Gastrocnemius medialis (tissue), 4 donors: ENCODE results near the gene SEPTIN12. TPM values are rescaled to one million over a fixed set of nuclear protein-coding genes. Genes with fewer than 3 reads are reported as not detected.

Source experiments
- ATAC-seq, 2 donors: fragments of 150-250 bp; one replicate each; pipeline ENCODE4 v1.9.1; 2016
- DNase-seq, 2 donors: peaks; one replicate each; pipeline ENCODE4 v3.0.0-alpha.2; 2019
- H3K27ac ChIP-seq, 4 donors: fragments of 200-600 bp; sonication (generic); 1 replicate in 1 of 4; 2 replicates in 3 of 4; pipeline ENCODE4 v1.5.1; 2016 to 2018; ENCODE audit warnings: mild to moderate bottlenecking in 2 of 4, moderate library complexity in 1 of 4
- H3K27me3 ChIP-seq, 3 donors: fragments of 200-600 bp; sonication (generic) in 2 of 3; 1 replicate in 1 of 3; 2 replicates in 2 of 3; pipeline versions ENCODE4 v1.5.1 to v1.6.0; 2016 to 2019; ENCODE audit warnings: mild to moderate bottlenecking in 1 of 3, moderate library complexity in 1 of 3
- H3K36me3 ChIP-seq, 2 donors: fragments of 200-600 bp; sonication (generic) in 1 of 2; one replicate each; pipeline ENCODE4 v1.5.1; 2017 to 2018
- H3K4me1 ChIP-seq, 2 donors: fragments of 200-600 bp; sonication (generic) in 1 of 2; one replicate each; pipeline ENCODE4 v1.5.1; 2016 to 2017; ENCODE audit warnings: mild to moderate bottlenecking in 2 of 2
- H3K4me3 ChIP-seq, 4 donors: fragments of 200-600 bp; sonication (generic) in 3 of 4; 1 replicate in 1 of 4; 2 replicates in 3 of 4; pipeline ENCODE4 v1.5.1; 2016 to 2019; ENCODE audit warnings: mild to moderate bottlenecking in 2 of 4
- H3K9me3 ChIP-seq, 3 donors: fragments of 200-600 bp; sonication (generic) in 2 of 3; 1 replicate in 1 of 3; 2 replicates in 2 of 3; pipeline ENCODE4 v1.5.1; 2016 to 2019
- CTCF ChIP-seq, 5 experiments: fragments of 450-650 bp in 3 of 5; fragments of 200-600 bp in 2 of 5; sonication (generic) in 2 of 5; IDR thresholded peaks in 4 of 5; conservative IDR thresholded peaks in 1 of 5; 1 replicate in 4 of 5; 2 replicates in 1 of 5; pipeline ENCODE4 v1.5.1; 2016 to 2019; ENCODE audit warnings: antibody characterized with exemption in 5 of 5, mild to moderate bottlenecking in 3 of 5, moderate library complexity in 3 of 5
- POLR2A ChIP-seq, 2 donors: fragments of 450-650 bp; IDR thresholded peaks; one replicate each; pipeline ENCODE4 v1.6.1; 2017; ENCODE audit warnings: antibody characterized with exemption in 2 of 2, mild to moderate bottlenecking in 2 of 2, moderate library complexity in 2 of 2
- in situ Hi-C, 4 donors: fragments of 200-750 bp; cut with MboI; loops; one replicate each; pipeline versions ENCODE4 v1.15.0 to v1.8.0; 2017; ENCODE audit warnings: low sequenced_read_pairs in 4 of 4
- intact Hi-C: fragments of 100-400 bp; cut with DNase I; formaldehyde crosslinking; loops from one replicate; pipeline ENCODE4 v1.15.1; 2023; ENCODE audit warnings: low total_unique reads
- total RNA-seq, 4 donors: library from RNA; depleted of rRNA; stranded (reverse); fragments of >200 nt; gene quantifications; one replicate each; pipeline versions ENCODE4 v1.1.0 to v1.2.3, GENCODE V29; 2016

Gene SEPTIN12
- total RNA-seq, 4 donors from 2014 or later = not detected

DNA sequence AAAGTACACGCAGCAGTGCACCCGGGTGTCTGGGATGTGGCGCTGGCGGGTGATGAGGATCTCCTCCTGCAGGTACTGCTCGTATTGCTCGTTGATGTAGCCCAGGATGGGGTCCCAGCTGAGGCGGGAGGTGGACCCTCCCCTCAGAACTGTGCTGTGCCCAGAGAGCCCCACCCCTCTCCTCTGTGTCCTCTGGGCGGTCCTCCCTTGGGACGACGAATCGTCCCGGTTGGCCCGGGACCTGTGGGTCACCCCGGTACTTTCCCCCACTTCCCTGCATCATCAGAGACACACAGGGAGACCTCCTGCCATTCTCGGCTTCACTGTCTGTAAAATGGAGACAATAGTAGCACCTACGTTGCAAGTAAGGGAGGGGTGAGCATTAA is 4.2 kb downstream of the SEPTIN12 start:
- no peak for TF ChIP-seq POLR2A (IDR thresholded peaks at IDR 0.05)
- intact Hi-C loops = no loop called here
- ATAC-seq (no peak), DNase-seq (no peak)
- Histone ChIP-seq H3K9me3 (no peaks in the 10 kb centered on the region), H3K4me3 (no peak overlapping the region), H3K27ac (no peak overlapping the region), H3K4me1 (no peaks in the 10 kb centered on the region), H3K36me3 (no peaks in the 10 kb centered on the region), H3K27me3 (no peaks in the 10 kb centered on the region)
- in situ Hi-C loops = no loop called here

- no peaks in the 10 kb centered on the region for H3K36me3 ChIP-seq
- intact Hi-C loops (no loop called here), in situ Hi-C loops (no loop called here)
- ATAC-seq = no peak
- H3K27ac ChIP-seq = no peak overlapping the region
- no peak overlapping the region for H3K4me3 ChIP-seq
- H3K9me3 ChIP-seq = no peaks in the 10 kb centered on the region
- no peaks in the 10 kb centered on the region for H3K4me1 ChIP-seq
- TF ChIP-seq CTCF (IDR thresholded peaks at IDR 0.05 in 4 of 5, conservative IDR thresholded peaks at IDR 0.05 in 1 of 5) (no peak), POLR2A (IDR thresholded peaks at IDR 0.05) (no peak)
- no peaks in the 10 kb centered on the region for H3K27me3 ChIP-seq
- no peak for DNase-seq
Measured at GRCh38 chr16:4783251-4783950, 4.7 kb downstream of the SEPTIN12 start.

GRCh38 chr16:4780235-4780634 is 7.9 kb downstream of the SEPTIN12 start:
- intact Hi-C loops (no loop called here), in situ Hi-C loops (no loop called here)
- TF ChIP-seq POLR2A (IDR thresholded peaks at IDR 0.05) = no peak
- TF ChIP-seq CTCF (IDR thresholded peaks at IDR 0.05 in 4 of 5, conservative IDR thresholded peaks at IDR 0.05 in 1 of 5) = no peak
- Histone ChIP-seq H3K36me3 (no peaks in the 10 kb centered on the region), H3K4me1 (no peaks in the 10 kb centered on the region), H3K27ac (no peak overlapping the region), H3K4me3 (no peak overlapping the region), H3K27me3 (no peaks in the 10 kb centered on the region), H3K9me3 (no peaks in the 10 kb centered on the region)
- ATAC-seq (no peak), DNase-seq (no peak)

DNA sequence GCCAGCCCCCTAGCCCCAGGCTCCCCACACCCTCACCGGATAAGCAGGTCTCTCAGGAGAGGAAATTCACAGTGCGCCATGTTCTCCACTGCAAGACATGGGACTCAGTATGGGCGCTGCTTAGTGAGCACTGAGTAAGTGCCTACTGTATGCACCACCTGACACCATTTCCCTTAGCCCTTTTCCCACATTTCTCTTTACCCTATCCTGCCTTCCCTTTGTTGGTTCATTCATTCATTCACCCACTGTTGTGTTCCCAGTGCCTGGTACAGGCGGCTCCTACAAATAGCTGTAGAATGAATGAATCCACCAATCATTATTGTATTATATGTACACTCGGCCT is 10.1 kb downstream of the SEPTIN12 start:
- Histone ChIP-seq H3K27ac (no peak overlapping the region), H3K9me3 (no peaks in the 10 kb centered on the region), H3K36me3 (no peaks in the 10 kb centered on the region), H3K27me3 (no peaks in the 10 kb centered on the region), H3K4me1 (no peaks in the 10 kb centered on the region), H3K4me3 (no peak overlapping the region)
- no peak for TF ChIP-seq POLR2A (IDR thresholded peaks at IDR 0.05)
- no peak for TF ChIP-seq CTCF (IDR thresholded peaks at IDR 0.05 in 4 of 5, conservative IDR thresholded peaks at IDR 0.05 in 1 of 5)
- no peak for ATAC-seq
- no peak for DNase-seq
- intact Hi-C loops = no loop called here
- in situ Hi-C loops = no loop called here

- in situ Hi-C loops (no loop called here), intact Hi-C loops (no loop called here)
- no peak for DNase-seq
- TF ChIP-seq POLR2A (IDR thresholded peaks at IDR 0.05) (no peak), CTCF (IDR thresholded peaks at IDR 0.05 in 4 of 5, conservative IDR thresholded peaks at IDR 0.05 in 1 of 5) (no peak)
- Histone ChIP-seq H3K9me3 (no peaks in the 10 kb centered on the region), H3K4me3 (no peak overlapping the region), H3K27me3 (no peaks in the 10 kb centered on the region), H3K27ac (no peak overlapping the region), H3K36me3 (no peaks in the 10 kb centered on the region), H3K4me1 (no peaks in the 10 kb centered on the region)
- ATAC-seq = no peak
Measured at GRCh38 chr16:4777339-4778049, 10.7 kb downstream of the SEPTIN12 start.
